ENCODE data around the gene YJEFN3.

The YJEFN3 gene

DNA sequence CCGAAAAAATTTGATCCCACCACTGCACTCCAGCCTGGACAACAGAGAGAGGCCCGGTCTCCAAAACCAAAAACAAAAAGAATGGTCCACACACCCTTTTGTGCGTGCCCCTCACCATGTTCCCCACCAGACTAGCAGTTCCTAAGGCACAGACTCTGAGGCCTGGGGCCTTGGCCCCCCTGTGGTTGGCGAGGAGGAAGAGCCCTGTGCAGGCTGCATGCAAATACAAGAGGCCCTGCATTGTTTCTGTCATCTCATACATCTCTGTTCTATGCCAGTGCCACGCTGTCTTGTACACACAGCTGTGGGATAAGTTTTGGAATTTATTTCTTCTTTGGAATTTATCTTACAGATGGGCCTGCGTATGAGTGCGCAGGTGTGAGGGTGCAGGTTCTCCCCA lies 4.7 kb upstream of the YJEFN3 start:
- DNase-seq, result no peak

DNA sequence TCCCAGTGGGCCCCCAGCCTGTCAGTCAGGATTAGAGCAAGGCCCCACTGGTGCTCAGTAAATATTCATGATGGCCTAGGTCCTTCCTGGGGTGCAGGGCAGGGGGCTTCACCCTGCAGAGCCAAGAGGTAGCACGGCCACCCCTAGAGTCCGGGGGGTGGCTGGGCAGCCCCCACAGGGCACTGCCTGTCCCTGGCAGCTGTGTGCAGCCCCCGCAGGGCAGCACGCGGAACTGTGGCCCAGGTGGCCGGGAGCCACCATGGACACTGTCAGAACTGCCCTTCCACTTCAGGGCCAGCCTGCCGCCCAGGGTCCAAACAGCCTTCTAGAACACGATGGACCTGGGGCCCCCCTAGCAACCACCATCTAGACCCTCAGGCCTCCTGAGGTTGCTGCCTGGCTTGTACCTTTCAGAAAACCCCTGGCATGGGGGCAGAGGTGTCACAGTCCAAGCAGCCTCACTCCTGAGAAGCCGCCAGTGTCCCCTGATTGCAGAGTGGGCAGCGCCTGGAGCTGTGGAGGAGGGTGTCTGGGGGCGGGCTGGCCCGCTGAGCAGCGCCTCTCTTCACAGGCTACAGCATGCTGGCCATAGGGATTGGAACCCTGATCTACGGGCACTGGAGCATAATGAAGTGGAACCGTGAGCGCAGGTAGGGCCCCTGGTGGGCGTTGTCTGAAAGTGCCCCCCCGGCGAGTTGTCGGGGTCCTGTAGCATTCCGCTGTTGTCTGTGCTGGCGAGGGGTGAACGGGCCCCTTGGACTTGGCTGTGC lies 2.9 kb upstream of the YJEFN3 start:
- no peak for DNase-seq

- DNase-seq, result no peak
Observed at GRCh38 chr19:19526581-19527370, 1.9 kb upstream of the YJEFN3 start.

DNA sequence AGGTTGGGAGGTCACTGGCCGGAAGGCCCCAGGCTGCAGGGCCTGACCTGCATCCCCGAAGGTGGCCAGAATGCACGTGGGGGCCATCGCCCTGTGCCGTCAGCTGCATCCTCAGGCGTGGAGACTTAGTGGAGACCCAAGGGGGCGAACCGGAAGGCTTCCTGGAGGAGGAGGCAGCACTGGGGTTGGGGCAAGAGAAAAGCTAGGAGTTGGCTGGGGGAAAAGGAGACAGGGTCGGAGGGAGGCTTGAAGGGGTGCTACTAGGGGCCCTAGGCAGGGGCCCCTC lies 1.4 kb upstream of the YJEFN3 start:
- DNase-seq, result no peak

DNA sequence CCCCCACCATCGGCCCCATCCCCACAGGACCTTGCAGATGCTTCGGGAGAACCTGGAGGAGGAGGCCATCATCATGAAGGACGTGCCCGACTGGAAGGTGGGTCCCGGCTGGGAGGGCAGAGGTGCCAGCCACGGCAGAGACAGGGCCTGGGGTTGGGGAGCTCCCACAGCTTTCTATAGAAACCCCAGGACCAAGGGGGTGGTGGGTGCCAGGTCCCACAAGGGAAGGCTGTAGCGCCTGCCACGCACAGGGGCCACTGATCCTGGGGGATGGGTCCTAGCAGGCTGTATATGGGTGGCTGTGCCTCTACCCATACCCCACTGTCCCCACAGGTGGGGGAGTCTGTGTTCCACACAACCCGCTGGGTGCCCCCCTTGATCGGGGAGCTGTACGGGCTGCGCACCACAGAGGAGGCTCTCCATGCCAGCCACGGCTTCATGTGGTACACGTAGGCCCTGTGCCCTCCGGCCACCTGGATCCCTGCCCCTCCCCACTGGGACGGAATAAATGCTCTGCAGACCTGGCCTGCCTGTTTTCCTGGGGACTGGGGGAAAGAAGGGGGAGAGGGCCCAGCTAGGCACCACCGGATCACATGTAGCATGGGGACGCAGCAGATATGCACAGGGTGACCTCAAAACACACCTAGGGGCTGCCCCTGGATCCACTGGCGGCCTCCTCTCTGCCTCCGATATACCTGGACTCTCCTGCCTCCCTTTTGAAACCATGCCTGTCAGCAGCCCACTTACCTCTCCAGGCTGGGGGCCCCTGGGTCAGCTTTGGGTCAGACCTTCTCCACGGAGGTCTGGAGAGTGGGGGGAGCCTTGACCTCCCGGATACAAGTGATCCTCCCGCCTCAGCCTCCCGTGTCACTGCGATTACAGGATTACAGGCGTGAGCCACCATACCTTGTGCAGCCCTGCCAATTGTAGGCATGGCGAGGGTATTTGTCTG lies 761 bp upstream of the YJEFN3 start:
- no peak for DNase-seq

DNA sequence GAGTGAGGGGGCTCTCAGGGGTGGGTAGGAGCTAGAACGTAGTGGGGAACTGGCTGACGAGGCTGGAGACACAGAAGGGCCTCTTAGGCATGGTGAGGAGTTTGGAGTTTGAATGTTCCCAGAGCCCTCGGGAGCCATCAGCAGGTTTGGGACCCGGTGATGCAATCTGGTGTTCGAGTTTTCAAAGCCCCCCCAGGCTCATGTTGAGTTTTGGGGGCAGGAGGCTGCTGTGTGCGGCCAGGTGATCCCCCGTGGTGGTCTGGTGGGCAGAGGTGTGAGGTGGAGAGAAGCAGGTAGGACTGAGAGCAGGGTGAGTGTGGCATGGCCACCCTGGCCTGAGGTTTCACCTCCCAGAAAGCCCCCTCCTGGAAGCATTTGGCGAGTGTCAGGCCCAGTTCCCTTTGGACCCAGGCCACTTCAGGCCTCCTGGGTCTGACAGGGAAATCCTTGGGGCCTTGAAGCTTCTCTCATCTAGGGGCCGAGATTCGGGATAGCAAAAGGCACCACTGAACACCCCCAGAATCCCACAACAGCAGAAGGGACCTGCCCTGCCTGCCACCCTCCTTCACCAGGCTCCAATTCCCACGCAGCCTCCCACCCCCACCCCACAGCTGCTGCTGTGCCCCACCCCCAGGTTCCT lies 1.2 kb downstream of the YJEFN3 start:
- no peak for DNase-seq

DNA sequence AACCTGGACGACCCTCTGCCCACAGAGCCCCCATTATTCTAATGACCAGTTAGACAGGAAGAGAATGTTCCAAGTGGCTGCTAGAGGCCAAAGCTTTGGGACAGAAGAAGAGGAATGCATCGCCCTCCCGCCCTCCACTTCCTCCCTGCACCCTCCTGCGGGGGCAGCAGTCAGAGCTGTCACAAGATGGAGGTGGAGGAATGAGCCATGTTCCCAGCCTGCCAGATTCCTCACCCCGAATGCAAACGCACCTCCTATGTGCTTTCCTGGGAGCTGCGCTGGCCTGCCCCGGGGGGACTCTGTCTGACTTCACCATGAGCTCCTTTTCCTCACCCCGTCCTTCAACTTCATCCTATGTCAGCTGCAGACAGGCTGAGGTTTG lies 1.7 kb downstream of the YJEFN3 start:
- no peak for DNase-seq

- no peak for DNase-seq
Observed at GRCh38 chr19:19530889-19531288, 2.2 kb downstream of the YJEFN3 start.

DNA sequence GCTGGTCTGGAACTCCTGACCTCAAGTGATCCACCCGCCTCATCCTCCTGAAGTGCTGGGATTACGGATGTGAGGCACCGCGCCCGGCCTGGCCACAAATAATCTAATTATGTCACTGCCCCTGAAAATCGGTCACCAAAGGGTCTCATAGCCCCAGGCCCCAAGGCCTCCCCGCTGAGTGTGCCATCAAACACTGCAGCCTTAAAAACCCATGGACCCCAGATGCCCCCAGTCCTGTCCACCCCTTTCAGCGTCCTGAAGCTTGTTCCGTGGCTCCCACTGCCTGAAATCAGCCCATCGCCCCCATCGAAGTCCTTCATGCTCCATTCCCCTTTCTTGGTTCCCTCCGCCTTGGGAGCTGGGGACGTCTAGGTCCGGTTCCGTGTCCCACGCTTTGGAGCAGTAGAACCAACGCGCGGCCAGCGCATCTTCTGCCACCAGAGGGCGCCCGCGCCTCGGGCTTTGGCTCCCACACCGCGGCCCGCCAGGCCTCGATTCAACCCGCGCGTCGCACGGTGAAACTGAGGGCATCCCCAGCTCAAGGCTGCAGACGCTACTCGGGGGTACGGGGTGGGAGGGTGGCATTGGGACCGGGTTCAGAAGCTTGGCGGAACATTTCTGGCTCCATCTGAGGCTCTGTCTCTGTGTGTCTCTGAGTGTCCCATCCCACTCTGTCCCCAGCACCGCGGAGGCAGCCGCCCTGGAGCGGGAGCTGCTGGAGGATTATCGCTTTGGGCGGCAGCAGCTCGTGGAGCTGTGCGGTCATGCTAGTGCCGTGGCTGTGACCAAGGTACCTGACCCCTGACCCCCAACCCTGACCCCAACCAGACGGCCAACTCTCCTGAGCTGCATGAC lies 3.5 kb downstream of the YJEFN3 start:
- no peak for DNase-seq

DNA sequence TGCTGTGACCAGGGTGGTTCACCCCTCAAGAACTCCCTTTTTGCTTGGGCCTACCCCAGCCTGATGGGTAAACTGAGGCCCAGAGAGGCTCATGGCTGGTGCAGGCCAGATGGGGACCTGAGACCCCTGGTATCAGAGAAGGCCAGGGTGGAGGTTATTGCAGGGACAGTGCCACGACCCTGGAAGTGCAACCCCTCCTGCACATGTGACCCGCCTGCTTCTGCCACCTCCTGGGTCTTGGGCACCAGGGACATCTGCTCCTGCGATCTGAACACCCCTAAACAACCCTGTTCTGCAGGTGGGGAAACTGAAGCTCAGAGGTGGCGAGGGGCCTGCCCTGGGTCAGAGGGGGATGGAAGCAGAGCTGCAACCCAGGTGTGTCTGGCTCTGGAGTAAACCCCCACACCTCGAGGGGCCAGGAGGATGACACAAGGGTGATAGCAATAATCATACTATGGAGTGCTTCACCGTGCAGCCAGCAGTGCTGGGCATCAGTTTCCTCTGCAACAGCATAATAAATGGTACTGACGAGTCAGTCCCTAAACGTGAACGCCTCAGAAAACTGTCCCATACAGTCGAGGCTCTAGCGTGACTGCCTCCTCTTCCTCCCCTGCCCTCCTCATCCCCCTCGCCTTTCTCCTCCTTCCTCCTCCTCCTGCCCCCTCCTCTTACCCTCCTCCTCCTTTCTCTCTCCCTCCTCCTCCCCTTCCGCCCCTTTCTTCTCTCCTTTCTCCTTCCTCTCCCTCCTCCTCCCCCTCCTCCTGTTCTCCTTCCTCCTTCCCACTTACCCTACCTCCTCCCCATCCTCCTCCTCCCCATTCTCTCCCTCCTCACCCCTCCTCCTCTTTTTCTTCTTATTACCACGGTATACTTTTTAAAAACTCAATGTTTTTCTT lies 4.3 kb downstream of the YJEFN3 start:
- DNase-seq, result no peak

DNA sequence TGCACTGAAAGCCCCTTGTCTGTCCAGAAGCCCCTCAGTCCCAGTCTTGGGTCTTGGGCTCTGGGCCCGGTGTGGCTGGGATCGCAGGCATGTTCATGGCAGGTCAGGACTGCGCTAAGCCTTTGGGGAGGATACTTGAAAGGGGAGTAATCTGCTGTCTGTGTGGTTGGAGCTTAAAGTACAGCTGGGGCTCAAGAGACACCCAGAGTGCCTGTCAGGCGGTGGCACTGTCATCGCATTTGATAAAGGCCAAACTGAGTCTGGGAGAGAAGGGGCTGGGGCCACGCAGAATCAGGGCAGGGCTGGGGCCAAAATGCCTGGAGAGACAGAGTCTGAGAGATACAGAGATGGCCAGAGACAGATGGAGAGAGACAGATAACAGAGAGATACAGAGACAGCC lies 5.1 kb downstream of the YJEFN3 start:
- DNase-seq, result no peak

- no peak for DNase-seq
Observed at GRCh38 chr19:19534556-19535265, 6.0 kb downstream of the YJEFN3 start.

DNA sequence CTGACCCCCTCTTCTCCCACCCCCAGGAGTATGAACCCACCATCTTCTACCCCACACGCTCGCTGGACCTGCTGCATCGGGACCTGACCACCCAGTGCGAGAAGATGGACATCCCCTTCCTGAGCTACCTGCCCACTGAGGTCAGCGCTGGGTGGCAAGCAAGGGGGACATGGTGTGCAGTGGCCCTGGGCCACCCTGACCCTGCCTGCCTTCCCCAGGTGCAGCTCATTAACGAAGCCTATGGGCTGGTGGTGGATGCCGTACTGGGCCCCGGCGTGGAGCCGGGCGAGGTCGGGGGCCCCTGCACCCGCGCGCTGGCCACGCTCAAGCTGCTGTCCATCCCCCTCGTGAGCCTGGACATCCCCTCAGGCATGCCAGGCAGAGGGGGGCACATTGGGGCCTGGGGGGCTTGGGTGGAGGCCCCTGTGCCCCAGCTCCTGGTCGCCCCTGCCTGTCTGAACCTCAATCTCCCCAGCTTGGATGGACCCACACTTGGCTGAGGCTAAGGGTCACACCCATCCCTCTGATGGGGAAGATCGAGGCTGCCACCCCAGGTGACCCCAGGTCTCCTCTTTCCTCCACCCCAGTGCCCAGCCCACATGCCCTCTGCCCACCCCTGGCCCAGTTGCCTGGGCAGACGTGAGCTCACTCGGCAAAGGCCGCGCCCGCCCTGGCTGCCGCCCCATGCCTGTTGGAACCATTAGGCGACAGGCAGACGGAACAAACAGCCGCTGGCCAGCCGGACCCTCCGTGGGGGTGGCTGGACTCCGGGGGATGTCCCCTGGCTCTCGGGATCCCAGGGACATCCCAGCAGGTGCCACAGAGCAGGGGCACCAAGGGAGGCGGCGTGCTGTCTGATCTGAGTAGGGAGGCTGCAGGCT lies 6.8 kb downstream of the YJEFN3 start:
- no peak for DNase-seq

DNA sequence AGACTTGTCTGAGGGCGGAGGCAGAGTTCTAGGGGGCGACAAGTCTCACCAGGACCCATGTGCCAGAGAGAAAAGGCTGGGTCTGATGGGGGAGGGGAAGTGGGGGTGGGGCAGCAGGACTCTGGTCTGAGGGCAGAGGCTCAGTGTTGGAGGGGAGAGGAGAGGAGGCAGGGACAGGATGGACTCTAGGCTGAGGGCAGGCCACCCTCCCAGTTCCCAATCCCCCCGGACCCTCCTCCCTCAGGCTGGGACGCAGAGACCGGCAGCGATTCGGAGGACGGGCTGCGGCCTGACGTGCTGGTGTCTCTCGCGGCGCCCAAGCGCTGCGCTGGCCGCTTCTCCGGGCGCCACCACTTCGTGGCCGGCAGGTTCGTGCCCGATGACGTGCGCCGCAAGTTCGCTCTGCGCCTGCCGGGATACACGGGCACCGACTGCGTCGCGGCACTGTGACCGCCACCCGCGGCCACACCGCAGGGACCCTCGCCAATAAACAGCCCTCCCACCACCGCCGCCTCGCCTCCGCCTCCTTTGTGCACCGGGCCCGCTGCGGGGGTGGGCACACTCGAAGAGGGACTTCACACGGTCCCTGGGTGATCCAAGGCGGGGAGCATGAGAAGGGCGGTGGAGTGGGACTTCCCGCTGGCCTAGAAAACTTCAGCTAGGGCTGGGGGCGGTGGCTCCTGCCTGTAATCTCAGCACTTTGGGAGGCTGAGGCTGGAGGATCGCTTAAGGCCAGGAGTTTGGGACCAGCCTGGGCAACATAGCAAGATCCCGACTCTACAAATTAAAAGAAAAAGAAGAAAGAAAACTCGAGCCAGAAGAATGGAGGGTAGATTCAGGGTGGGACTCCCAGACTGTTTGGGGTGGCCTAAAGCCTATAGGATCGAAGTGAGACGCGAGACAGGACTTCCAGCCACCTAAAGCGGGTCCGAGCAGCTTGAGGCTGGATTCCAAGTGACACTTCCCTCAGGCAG lies 8.7 kb downstream of the YJEFN3 start:
- no peak for DNase-seq

DNA sequence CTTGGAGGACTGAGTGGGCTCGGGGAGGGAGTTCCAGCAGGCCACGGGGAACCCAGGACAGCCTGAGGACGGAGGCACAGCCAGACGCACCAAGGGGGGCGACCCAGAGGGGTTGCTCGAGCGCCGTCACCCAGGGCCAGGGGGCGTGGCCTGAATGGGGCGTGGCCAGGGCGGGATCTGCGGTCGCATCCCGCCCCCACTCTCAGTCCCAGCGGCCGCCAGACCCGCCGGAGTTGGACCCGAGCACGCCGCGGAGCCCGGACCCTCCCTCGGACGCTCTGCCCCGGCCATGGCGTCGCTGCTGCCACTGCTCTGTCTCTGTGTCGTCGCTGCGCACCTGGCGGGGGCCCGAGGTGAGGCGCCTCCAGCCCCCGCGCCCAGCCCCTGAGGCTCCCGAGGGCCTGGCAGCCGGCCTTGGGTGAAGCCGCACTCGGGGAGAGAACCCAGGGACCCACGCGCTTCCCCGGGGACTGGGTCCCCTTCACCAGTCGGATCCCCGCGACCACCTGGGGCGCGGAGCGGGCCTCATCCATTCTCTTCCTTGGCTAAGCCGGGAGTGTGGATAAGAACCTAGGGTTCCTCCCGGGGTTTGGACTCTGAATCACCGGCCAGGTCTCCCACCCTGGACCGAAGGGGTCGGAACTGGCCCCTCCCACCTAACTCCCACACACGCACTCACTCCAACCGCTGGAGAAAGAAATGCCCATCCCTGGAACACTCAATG lies 9.5 kb downstream of the YJEFN3 start, which contains the start of gene CILP2:
TSS of gene CILP2 (plus strand) at position 205 of the 724 bp plus-strand sequence. CDS start at position 290, 85 bp downstream.
- no peak for DNase-seq

DNA sequence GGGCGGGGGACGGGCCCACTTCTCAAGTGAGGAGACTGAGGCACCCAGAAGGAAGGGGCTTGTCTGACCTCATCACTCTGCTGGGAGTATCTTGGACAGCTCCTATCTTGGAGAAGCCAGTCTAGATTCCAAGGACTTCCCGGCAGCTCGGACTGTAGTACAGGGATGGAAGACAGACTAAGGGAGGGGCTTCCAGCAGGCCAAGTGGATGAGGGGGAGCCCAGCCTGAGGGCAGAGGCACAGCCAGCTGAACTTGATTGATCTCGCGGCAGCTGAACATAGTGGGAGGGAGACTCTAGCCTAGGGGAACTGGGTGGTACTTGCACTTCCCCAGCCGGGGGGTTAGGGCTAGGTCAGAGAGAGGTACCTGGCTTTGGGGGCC lies 10.1 kb downstream of the YJEFN3 start:
- no peak for DNase-seq

DNA sequence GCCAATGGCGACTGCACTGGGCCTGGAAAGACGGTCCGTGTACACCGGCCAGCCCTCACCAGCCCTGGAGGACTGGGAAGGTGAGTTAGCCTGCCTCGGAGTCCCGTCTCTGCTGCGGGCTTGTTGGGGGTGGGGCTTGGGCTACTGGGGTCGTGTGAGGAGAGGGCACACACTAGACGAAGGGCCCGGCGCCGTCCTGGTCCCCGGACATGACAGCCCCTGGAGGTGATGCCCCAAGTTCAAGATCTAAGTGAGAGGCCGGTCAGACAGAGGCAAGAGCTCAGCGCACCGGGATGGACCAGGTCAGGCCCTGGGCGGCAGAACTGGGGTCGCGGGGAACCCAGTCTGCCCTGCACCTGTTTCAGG lies 11.0 kb downstream of the YJEFN3 start:
- no peak for DNase-seq
